Measurements from ENCODE around the gene TUBGCP2. TPM values are rescaled to one million over a fixed set of nuclear protein-coding genes. Genes with fewer than 3 reads are reported as not detected.
A peak's percentile ranks its signal among the peaks of the same experiment; 100 is the strongest.

Gene TUBGCP2
- total and polyA plus RNA-seq, 9 of the 15 experiments (the other 6 are each of a cell fraction or from before 2014, with no cell fraction given), result 4.3 to 56.6 (median 28.4) TPM

GRCh38 chr10:133343558-133343957 is 34.9 kb upstream of the TUBGCP2 start (continued):
- TF ChIP-seq CHD7 (IDR thresholded peaks at IDR 0.05; ENCODE audit: low read depth, low read length) (no peak), NFE2 (IDR thresholded peaks at IDR 0.05; ENCODE audit: low read depth) (peak; percentile 70), PRDM10 (IDR thresholded peaks at IDR 0.05; ENCODE audit: partially characterized antibody) (peak; percentile 77), THAP7 (CRISPR knock-in tag; IDR thresholded peaks at IDR 0.05) (no peak), C11orf30 (IDR thresholded peaks at IDR 0.05; ENCODE audit: low read depth) (peak; percentile 27; the same call in 1 of the 2 replicates), ZBED1 (IDR thresholded peaks at IDR 0.05) (no peak), DPF2 (IDR thresholded peaks at IDR 0.05) (0 out of 2 replicates have a peak, but pooled peaks have one; percentile 32), ILK (tag; IDR thresholded peaks at IDR 0.05; ENCODE audit: borderline replicate concordance, low read depth) (no peak)
